Common myeloid progenitor, CD34-positive (primary cell): ENCODE measurements around the gene ADAM23.

Experiments
- CTCF ChIA-PET: fragments of 350-600 bp; sonication (Branson Sonifier 250); formaldehyde crosslinking; loops from one replicate; lab custom pipeline; 2021; ENCODE audit warnings: antibody characterized with exemption; lab: Charles Lee
- POLR2A ChIA-PET: fragments of 350-600 bp; sonication (Branson Sonifier 250); formaldehyde crosslinking; loops from one replicate; lab custom pipeline; 2021; ENCODE audit warnings: antibody characterized with exemption; lab: Charles Lee
- DNase-seq, 3 donors: peaks; one replicate each; pipeline versions ENCODE4 v3.0.0 to v3.0.0-alpha.2; 2013
- H3K27ac ChIP-seq, 2 experiments: 1 replicate in 1 of 2; 2 replicates in 1 of 2; pipeline ENCODE4 v1.7.0; 2013; ENCODE audit warnings: inconsistent platforms in 2 of 2, low read length in 2 of 2, mild to moderate bottlenecking in 2 of 2, low read depth in 1 of 2, moderate library complexity in 1 of 2; ENCODE audit not compliant: severe bottlenecking in 2 of 2, insufficient read depth in 1 of 2, poor library complexity in 1 of 2
- H3K27me3 ChIP-seq, 5 experiments: replicated peaks in 2 of 5; 1 replicate in 3 of 5; 2 replicates in 2 of 5; pipeline versions ENCODE4 v1.6.1 to v1.7.0; 2013; ENCODE audit warnings: low read length in 4 of 5, mild to moderate bottlenecking in 2 of 5, moderate library complexity in 2 of 5, inconsistent platforms in 1 of 5; ENCODE audit not compliant: insufficient read depth in 5 of 5, control insufficient read depth in 4 of 5
- H3K36me3 ChIP-seq, 4 experiments: 1 replicate in 2 of 4; 2 replicates in 2 of 4; pipeline versions ENCODE4 v1.6.1 to v1.7.0; 2013; ENCODE audit warnings: low read length in 3 of 4, control low read depth in 1 of 4, mild to moderate bottlenecking in 1 of 4; ENCODE audit not compliant: control insufficient read depth in 4 of 4, insufficient read depth in 4 of 4
- H3K4me1 ChIP-seq, 4 experiments: 1 replicate in 3 of 4; 2 replicates in 1 of 4; pipeline versions ENCODE4 v1.6.1 to v1.7.1; 2013; ENCODE audit warnings: low read length in 3 of 4, mild to moderate bottlenecking in 3 of 4, control low read depth in 1 of 4, inconsistent platforms in 1 of 4, moderate library complexity in 1 of 4; ENCODE audit not compliant: control insufficient read depth in 4 of 4, insufficient read depth in 4 of 4; ENCODE audit errors: control extremely low read depth in 1 of 4
- H3K4me3 ChIP-seq, 7 experiments: 1 replicate in 4 of 7; 2 replicates in 3 of 7; pipeline versions ENCODE4 v1.5.1 to v1.7.0; 2013; ENCODE audit warnings: mild to moderate bottlenecking in 7 of 7, low read length in 6 of 7, moderate library complexity in 6 of 7, inconsistent platforms in 2 of 7, low read depth in 2 of 7, control low read depth in 1 of 7; ENCODE audit not compliant: insufficient read depth in 4 of 7, control insufficient read depth in 1 of 7; ENCODE audit errors: extremely low read depth in 1 of 7
- H3K9me3 ChIP-seq, 5 experiments: 1 replicate in 4 of 5; 2 replicates in 1 of 5; pipeline versions ENCODE4 v1.6.1 to v1.7.1; 2013; ENCODE audit warnings: low read length in 4 of 5, mild to moderate bottlenecking in 2 of 5, inconsistent platforms in 1 of 5, low read depth in 1 of 5, moderate library complexity in 1 of 5; ENCODE audit not compliant: control insufficient read depth in 4 of 5, insufficient read depth in 2 of 5; ENCODE audit errors: control extremely low read depth in 1 of 5
- WGBS: methylation state at CpG from one replicate; pipeline ENCODE4 v1.1.5; 2013; ENCODE audit not compliant: insufficient coverage; 5-methylcytosine and 5-hydroxymethylcytosine counted together

Gene ADAM23

GRCh38 chr2:206415618-206416243, 27.6 kb upstream of the ADAM23 start:
- 99% methylated on average over 12 of the region's 13 CpGs for WGBS
- POLR2A ChIA-PET: no interaction called here

DNA sequence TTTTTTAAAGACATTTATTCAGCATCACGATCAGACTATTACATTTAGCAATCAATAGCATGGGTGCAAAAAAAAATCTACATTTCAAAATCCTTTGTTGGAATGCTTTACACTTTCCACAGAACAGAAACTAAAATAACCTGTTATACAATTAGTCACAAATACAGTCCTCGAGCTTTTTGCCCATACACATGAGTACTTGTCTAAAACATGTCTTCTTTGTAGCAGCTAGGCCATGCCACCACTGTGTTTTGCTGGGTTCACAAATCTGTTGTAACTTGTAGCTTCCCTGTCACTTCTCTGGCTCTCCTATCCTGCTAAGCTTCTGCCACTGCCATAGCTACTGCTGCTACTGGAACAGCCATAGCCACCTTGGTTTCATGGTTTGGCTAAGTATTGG, 24.4 kb upstream of the ADAM23 start:
- no peaks in the 10 kb centered on the region for H3K36me3 ChIP-seq
- ChIA-PET CTCF (no interaction called here), POLR2A (no interaction called here)
- WGBS: 100% methylated on average over 2 of the region's 2 CpGs
- peaks cover 0 to 14% (median 9%) of the 10 kb centered on the region in 5 experiments for H3K9me3 ChIP-seq
- peaks cover 0 to 5% (median 0%) of the 10 kb centered on the region in 4 experiments for H3K4me1 ChIP-seq
- H3K27me3 ChIP-seq: no peaks in the 10 kb centered on the region
- DNase-seq: no peak
- no peak overlapping the region for H3K4me3 ChIP-seq
- H3K27ac ChIP-seq: no peak overlapping the region

More at GRCh38 chr2:206415618-206416243, 27.6 kb upstream of the ADAM23 start:
- peaks cover 0 to 15% (median 9%) of the 10 kb centered on the region in 5 experiments for H3K9me3 ChIP-seq
- no peak overlapping the region for H3K27ac ChIP-seq
- H3K36me3 ChIP-seq: no peaks in the 10 kb centered on the region
- no peaks in the 10 kb centered on the region for H3K27me3 ChIP-seq
- CTCF ChIA-PET: no interaction called here
- no peak for DNase-seq
- no peak overlapping the region for H3K4me3 ChIP-seq
- H3K4me1 ChIP-seq: no peaks in the 10 kb centered on the region

DNA sequence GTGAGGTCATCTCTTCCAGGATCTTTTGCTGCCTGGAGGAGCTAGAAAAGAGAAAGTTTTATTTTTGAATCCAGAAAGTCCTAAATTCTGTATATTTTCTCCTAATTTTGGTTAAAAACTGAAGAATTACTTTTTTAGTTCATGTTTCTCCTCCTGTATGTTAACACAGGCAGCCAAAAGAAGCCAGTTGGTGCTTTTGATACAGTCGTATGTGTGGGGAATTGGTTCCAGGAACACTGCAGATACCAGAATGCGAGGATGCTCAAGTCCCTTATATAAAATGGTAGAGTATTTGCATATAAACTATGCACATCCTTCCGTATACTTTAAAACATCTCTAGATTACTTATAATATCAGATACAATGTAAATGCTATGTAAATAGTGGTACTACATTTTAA, 22.6 kb upstream of the ADAM23 start:
- no peak overlapping the region for H3K4me3 ChIP-seq
- H3K27ac ChIP-seq: no peak overlapping the region
- DNase-seq: no peak
- H3K4me1 ChIP-seq: peaks cover 0 to 5% (median 0%) of the 10 kb centered on the region in 4 experiments
- H3K27me3 ChIP-seq: no peaks in the 10 kb centered on the region
- peaks cover 0 to 14% (median 9%) of the 10 kb centered on the region in 5 experiments for H3K9me3 ChIP-seq
- ChIA-PET POLR2A (no interaction called here), CTCF (no interaction called here)
- WGBS: no CpG with 5 or more reads among the region's 3 CpGs
- H3K36me3 ChIP-seq: no peaks in the 10 kb centered on the region

DNA sequence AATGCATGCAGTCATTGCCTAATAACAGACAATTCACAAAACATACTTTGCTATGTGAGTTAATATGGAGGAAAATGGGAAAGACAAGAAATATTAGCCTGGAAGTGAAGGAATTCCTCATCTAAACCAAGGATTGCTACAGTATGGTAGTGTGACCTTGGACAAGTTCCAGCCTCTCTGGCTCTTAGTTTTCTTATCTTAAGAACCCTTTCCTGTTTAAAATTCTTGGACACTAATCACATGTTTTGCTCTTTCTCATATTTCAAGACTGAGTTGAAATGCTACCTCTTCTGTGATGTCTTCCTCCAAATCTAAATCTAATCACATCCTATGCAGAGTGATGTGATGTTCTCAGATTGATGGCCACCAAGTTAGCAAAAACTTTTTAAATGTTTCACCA, 20.8 kb upstream of the ADAM23 start:
- Histone ChIP-seq H3K27me3 (no peaks in the 10 kb centered on the region), H3K27ac (no peak overlapping the region), H3K4me1 (peaks cover 0 to 5% (median 0%) of the 10 kb centered on the region in 4 experiments), H3K9me3 (peaks cover 0 to 14% (median 9%) of the 10 kb centered on the region in 5 experiments), H3K4me3 (no peak overlapping the region), H3K36me3 (no peaks in the 10 kb centered on the region)
- DNase-seq: no peak
- CTCF ChIA-PET: no interaction called here
- POLR2A ChIA-PET: no interaction called here

DNA sequence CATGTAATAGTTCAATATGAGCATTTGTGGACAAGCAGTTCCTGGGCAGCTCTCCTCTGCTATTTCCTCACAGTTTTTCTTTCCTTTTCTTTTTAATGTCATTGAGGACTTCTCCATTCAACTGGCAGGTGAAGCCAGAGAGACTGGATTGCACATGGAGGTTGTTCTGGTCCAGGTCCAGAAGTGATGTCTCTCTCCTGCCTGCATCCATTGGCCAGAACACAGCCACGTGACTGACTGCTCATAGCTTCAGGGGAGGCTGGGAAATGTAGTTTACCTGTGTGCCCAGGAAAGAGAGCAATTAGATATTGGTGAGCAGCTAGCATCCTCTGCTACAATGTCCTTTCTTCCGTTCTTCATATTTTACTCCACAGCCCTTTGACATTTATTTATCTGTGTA, 20.2 kb upstream of the ADAM23 start:
- no peak overlapping the region for H3K27ac ChIP-seq
- H3K4me3 ChIP-seq: no peak overlapping the region
- POLR2A ChIA-PET: no interaction called here
- no CpG with 5 or more reads among the region's 2 CpGs for WGBS
- no peak for DNase-seq
- H3K27me3 ChIP-seq: no peaks in the 10 kb centered on the region
- CTCF ChIA-PET: no interaction called here
- no peaks in the 10 kb centered on the region for H3K36me3 ChIP-seq
- peaks cover 0 to 5% (median 0%) of the 10 kb centered on the region in 4 experiments for H3K4me1 ChIP-seq
- peaks cover 0 to 11% (median 5%) of the 10 kb centered on the region in 5 experiments for H3K9me3 ChIP-seq

GRCh38 chr2:206424134-206424533, 19.2 kb upstream of the ADAM23 start:
- no peak overlapping the region for H3K4me3 ChIP-seq

DNA sequence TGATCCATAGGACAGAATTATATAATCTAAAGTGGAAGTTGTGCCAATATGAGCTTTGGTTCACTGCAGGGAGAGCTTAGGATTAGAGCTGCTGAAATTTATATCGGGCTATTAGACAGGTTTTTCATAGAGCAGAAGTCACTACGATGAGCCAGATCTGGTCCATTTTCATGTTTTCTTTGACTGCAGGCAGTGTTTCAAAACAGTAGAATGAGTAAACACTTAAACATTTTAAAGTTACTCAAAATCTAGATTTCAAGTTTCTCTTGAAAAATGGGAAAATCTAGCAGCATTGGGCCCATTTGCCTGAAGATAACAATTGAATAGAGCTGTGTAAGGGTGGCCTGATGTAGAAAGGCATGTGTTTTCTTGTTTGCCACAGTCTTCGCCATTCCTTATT, 14.5 kb upstream of the ADAM23 start:
- H3K4me3 ChIP-seq: no peak overlapping the region
- no peak overlapping the region for H3K27ac ChIP-seq
- H3K9me3 ChIP-seq: no peaks in the 10 kb centered on the region
- 100% methylated on average over 1 of the region's 3 CpGs for WGBS
- H3K36me3 ChIP-seq: no peaks in the 10 kb centered on the region
- CTCF ChIA-PET: no interaction called here
- DNase-seq: no peak
- POLR2A ChIA-PET: no interaction called here
- H3K4me1 ChIP-seq: no peaks in the 10 kb centered on the region
- H3K27me3 ChIP-seq: no peaks in the 10 kb centered on the region

More at GRCh38 chr2:206424134-206424533, 19.2 kb upstream of the ADAM23 start:
- H3K27ac ChIP-seq: no peak overlapping the region
- CTCF ChIA-PET: no interaction called here
- 100% methylated on average over 1 of the region's 3 CpGs for WGBS
- DNase-seq: no peak
- peaks cover 0 to 3% (median 0%) of the 10 kb centered on the region in 5 experiments for H3K9me3 ChIP-seq
- H3K27me3 ChIP-seq: no peaks in the 10 kb centered on the region
- peaks cover 0 to 5% (median 0%) of the 10 kb centered on the region in 4 experiments for H3K4me1 ChIP-seq
- POLR2A ChIA-PET: no interaction called here
- no peaks in the 10 kb centered on the region for H3K36me3 ChIP-seq
